HG03469 (cell line): Measurements from ENCODE around the gene HDLBP.

Experiments used
- ATAC-seq: cut with Tn5 transposase; IDR thresholded peaks from one replicate; pipeline ENCODE4 v1.9.1; 2021; ENCODE audit warnings: mild to moderate bottlenecking, moderate library complexity, moderate number of reproducible peaks; ENCODE audit not compliant: unreplicated experiment

The HDLBP gene

DNA sequence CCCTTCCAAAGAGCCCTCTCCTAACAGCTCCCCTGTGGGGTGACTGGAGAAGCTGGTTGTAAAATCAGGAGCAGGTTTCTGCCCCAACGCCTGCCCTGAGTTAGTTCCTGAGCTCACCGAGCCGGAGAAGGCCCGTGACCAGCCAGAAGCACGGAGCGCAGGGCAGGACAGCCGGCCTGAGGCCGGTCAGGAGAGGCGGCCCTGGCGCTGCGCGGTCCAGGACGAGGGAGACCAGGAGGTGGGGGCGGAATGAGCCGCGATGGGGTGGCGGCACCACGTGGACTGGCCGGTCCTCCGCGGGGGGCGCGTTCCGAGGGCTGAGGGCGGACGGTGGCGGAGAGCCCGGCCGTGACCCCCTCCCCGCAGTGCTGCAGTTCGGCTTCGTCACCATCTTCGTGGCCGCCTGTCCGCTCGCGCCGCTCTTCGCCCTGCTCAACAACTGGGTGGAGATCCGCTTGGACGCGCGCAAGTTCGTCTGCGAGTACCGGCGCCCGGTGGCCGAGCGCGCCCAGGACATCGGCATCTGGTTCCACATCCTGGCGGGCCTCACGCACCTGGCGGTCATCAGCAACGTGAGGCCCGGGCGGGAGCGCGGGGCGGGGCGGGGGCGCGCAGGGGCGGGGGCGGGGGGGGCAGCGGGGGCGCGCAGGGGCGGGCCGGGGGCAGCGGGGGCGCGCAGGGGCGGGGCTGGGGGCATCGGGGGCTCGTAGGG is 98.0 kb downstream of the HDLBP start:
- ATAC-seq = no peak

DNA sequence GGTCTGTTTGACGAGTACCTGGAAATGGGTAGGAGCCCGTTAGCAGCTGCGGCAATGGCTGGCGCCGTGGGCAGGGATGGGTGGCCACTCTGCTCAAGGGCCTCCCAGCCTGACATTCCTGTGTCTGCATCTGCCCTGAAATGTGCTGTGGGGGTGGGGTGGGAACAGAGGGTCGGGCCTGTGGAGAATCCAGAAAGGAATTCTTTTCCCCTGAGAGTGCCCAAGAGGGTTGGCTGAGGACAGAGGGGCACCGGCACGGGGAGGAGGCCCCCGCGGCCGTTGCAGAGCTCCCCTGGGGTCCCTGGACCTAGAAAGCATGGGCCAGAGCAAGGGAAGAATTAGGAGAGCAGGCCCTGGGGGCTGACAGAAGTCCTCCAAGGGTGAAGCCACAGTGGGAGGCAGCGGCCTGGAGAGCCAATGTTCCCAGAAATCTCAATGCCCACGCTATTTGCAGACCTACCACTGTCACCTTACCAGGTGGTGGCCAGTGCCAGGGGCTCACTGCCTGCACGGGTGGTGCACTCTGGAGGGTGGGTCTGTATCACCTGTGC is 99.2 kb downstream of the HDLBP start:
- ATAC-seq = no peak

DNA sequence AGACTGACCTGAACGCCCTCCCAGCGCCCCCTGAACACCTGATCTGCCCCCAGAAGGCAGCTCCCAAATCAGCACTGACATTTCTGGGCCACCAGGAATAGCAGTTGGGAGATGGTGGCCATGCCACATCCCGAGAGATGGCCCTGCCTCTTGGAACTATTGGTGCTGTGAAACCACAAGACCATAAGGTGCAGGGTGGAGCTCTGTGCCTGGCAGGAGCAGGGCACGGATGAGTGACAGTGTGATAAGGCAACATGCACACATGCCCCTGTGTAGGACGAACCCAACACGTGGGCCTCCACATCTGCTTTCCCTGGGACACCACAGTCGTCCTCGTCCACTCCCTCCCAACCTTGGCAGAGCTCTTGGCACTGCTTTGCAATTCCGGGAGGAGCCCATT is 100.1 kb downstream of the HDLBP start:
- no peak for ATAC-seq

DNA sequence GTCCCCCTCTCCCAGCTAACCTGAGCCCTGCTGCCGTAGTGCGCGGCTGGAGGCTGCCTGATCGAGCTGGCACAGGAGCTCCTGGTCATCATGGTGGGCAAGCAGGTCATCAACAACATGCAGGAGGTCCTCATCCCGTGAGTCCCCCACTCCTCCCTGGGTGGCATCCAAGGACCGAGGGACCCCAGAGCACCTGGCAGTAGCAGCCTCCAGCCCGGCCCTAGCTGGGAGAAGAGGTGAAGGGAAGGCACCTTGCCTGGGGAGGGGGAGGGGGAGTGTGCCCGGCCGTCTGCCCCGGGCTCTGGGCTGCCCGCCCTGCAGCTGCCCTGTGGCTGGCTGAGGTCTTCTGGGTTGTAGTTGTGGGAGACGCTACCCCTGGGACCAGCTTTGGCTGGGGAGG is 100.7 kb downstream of the HDLBP start:
- ATAC-seq = no peak

DNA sequence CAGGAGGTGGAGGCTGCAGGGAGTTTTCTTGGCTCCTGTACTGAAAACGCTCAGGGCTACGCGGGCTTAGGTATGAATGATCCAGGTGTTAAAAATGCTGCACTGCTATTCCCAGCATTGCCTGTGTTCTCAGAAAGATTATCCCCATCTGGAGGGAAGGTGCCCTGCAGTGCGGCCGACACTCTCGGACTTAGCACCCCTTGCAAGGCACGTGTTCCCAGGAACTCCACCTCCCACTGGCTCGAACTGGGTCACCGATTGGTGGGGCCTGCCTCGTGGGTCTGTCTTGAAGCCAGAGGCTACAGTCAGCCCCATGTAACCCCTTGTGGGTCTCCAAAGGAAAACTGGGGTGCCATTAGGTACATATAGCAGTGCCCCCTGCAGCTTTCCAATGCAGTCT is 101.3 kb downstream of the HDLBP start:
- no peak for ATAC-seq

DNA sequence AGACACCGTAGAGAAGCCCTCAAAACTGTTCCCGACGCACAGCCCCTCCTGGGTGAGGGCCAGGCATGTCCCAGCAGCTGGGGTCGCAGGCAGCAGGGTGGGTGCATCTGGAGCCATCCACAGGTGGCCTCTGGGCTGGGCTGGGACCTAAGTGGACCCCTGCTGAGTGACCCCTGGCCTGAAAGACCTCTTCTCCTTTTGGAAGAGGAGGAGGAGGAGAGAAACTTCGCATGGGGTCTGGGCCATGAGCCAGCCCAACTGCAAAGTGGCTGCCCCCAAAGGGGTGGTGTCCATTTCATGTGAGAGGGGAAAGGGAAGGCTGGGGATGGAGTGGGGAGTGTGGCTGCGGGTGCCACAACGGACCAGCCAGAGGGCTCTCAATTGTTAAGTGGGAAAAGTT is 101.9 kb downstream of the HDLBP start:
- no peak for ATAC-seq

DNA sequence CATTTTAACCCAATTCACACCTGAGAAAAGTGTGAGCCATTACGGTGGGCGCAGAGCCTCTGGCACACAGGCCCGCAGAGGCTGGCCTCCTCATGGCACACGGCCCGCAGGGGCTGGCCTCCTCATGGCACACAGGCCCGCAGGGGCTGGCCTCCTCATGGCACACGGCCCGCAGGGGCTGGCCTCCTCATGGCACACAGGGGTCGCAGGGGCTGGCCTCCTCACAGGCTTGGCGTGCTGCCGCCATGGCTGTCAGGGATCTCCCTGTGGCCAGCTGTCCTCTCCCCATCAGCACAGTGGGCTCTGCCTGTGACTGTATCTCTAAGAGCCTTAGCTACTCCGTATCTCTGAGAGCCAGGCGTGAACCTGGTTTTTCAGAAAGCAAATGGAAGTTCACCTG is 102.4 kb downstream of the HDLBP start:
- ATAC-seq = no peak

DNA sequence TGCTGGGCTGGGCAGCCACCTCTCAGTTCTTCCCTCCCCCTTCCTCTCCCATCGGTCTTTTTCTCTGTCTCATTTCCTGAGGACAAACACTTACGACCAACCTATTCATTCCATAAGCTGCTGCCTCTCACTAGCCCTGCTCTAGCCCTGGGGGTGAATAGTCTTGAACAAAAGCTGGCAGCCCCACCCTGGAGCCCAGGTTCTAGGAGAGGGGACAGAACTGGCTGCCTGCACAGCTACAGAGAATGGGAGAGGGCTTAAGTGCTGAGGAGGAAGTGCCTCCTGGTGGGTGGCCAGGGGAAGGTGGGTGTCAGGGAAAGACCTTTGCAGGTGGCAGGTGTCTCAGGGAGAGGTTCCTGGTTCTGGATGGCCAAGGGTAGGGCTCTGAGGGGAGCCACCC is 104.2 kb downstream of the HDLBP start:
- no peak for ATAC-seq

DNA sequence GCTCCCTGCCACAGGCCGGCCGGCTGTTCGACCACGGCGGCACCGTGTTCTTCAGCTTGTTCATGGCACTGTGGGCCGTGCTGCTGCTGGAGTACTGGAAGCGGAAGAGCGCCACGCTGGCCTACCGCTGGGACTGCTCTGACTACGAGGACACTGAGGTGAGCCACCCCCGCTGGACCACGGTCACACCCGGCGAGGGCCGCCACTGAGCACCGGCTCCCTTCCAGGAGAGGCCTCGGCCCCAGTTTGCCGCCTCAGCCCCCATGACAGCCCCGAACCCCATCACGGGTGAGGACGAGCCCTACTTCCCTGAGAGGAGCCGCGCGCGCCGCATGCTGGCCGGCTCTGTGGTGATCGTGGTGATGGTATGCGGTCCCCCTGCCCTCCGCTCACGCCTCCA is 106.2 kb downstream of the HDLBP start:
- no peak for ATAC-seq

DNA sequence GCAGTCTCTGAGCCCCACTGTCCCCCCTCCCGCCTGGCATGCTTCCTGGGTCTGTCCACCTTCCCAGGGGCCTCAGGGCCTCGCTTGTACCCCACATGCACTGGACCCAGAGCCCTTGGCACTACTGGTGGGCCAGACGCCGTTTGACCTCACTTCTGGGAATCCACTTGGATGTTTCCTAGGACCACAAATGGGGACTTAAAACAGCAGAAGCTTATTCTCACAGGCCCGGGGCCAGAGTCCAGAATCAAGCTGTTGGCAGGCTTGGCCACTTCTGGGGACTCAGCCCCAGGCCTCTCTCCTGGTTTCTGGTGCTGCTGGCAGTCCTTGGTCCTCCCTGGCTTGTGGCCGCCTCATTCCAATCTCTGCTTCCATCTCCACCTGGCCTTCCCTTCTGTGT is 107.4 kb downstream of the HDLBP start:
- no peak for ATAC-seq

DNA sequence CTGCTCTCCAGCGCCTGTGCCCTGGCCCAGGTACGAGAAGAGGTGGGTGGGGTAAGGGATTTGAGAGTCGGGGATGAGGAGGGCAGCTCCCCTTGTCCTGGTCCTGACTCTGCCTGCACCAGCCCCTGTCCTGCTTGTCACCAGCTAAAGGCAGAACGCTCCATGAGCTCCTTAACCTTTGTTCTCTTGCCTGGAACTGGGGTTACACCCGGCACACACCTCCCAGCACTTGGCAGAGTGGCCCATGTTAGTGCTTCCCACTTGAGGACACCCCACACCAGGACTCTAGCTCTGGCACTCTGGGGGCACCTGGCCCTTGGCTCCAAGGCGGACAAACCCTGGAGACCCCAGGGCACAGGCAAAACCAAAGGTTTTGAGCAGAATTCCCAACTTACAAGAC is 107.8 kb downstream of the HDLBP start:
- ATAC-seq = no peak

DNA sequence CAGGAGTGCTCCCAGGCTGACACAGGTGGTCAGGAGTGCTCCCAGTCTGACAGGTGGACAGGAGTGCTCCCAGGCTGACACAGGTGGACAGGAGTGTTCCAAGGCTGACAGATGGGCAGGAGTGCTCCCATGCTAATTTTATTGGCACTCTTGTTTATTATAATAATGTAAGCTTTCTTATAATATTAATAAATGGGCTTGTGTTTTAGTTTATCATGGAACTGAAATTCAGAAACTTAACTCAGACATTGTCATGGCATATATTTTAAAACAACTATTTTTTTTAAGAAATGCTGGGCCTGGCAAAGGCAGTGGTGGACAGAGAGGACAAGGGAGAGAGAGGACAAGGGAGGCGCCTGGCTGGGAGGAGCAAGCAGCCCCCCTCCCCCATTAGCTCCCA is 108.3 kb downstream of the HDLBP start:
- no peak for ATAC-seq

DNA sequence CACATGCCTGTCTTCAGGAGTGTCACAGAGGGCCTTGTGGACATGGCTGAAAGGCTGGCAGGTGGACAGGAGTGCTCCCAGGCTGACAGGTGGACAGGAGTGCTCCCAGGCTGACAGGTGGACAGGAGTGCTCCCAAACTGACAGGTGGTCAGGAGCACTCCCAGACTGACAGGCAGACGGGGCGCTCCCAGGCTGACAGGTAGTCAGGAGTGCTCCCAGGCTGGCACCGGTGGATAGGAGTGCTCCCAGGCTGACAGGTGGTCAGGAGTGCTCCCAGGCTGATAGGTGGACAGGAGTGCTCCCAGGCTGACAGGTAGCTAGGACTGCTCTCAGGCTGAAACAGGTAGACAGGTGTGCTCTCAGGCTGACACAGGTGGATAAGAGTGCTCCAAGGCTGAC is 110.4 kb downstream of the HDLBP start:
- ATAC-seq = no peak

DNA sequence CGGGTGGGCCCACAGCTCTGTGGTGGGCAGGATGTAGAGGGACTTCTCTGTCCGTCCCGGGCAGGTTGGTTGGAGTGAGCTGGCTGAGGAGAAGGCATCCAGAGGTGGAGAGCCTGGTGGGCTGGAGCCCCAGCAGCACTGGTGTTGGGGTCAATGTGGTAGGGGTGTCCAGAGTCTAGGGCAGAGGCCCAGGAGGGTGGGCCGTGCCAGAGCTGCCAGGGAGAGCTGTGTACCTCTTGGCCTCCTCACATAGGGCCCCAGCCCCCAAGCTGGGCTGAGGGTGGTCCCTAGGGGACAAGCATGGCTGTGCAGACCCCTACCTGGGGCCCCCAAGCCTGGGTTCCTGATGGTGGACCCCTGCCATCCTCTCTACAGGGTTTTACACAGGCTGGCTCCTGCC is 111.0 kb downstream of the HDLBP start:
- ATAC-seq = no peak

DNA sequence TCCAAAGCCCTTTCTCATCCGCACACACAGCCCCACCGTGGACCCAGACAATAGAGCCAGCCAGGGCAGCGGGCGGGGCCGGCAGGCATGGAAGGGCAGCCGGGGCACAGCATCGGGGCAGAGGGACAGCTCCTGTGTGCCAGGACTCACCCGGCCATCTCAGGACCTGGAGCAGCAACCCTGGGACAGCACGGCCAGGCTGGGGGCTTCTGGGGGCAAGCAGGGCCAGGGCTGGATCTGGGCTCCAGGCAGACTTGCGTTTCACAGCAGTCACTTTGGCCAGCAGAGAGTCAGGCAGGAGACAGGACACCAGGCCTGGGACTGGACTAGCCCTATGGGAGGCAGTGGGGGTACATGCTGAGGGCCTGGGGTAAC is 111.5 kb downstream of the HDLBP start:
- ATAC-seq = no peak

DNA sequence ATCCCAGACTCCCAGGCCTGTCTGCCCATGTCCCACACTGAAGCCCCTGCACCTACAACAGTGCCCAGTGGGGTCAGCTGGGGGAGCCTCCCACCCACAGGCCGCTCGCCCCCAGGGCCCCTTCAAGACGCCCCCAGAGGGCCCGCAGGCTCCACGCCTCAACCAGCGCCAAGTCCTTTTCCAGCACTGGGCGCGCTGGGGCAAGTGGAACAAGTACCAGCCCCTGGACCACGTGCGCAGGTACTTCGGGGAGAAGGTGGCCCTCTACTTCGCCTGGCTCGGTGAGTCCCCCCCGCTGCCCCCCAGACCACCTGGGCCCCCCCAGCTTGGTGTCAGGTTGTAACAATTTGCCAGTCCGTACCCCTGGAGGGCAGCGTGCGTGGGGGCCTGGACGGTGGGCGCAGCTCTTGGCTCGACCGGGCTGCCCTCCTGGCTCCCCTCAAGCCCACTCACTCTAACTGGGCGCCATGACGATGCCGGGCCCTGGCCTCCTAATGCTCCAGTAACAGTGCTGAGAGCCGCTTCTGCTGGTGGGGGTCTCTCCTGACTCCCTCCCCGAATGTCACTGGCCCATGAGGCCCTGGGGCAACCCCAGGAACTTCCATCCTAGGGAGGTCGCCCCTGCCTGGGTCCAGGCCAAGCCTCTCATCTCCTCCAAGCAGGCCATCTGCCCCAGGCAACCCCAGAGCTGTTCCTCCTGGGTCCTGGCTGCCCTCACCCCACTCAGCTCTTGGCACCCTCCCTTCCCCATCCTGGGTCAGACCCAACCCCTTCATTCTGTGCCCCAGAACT is 112.1 kb downstream of the HDLBP start:
- no peak for ATAC-seq

DNA sequence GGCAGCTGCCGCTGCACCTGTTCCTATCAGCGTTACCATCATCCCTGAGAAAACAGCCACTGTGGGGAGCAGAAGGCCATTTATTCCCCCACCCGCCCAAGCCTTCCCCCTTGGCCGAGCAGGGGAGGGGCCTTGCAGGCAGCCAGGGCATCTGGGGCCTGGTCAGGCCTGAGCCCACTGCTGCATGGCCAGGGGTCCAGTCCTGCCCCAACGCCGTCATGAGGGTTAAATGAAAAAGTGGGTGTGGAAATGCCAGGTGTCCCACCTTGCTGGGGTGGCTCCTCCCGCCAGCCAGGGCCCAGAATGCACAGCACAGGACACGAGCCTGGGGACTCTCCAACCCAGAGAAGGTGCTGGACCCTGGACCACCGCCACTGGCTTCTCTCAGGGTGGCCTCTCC is 112.8 kb downstream of the HDLBP start:
- ATAC-seq = no peak

DNA sequence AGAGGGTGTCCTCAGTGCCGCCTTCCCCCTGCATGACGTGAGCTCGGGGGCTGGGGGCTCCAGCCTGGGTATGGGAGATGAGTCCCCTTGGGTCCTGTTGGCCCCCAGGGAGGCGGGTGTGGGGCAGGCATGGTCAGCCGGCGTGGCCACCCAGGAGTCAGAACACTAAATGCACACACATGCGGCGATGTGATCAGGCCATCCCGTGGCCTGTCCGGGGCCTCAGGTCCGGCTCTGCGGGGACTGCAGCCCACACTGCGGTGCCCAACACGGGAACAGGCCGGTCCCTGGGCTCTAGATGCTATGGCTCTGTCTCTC is 113.2 kb downstream of the HDLBP start:
- ATAC-seq = no peak

DNA sequence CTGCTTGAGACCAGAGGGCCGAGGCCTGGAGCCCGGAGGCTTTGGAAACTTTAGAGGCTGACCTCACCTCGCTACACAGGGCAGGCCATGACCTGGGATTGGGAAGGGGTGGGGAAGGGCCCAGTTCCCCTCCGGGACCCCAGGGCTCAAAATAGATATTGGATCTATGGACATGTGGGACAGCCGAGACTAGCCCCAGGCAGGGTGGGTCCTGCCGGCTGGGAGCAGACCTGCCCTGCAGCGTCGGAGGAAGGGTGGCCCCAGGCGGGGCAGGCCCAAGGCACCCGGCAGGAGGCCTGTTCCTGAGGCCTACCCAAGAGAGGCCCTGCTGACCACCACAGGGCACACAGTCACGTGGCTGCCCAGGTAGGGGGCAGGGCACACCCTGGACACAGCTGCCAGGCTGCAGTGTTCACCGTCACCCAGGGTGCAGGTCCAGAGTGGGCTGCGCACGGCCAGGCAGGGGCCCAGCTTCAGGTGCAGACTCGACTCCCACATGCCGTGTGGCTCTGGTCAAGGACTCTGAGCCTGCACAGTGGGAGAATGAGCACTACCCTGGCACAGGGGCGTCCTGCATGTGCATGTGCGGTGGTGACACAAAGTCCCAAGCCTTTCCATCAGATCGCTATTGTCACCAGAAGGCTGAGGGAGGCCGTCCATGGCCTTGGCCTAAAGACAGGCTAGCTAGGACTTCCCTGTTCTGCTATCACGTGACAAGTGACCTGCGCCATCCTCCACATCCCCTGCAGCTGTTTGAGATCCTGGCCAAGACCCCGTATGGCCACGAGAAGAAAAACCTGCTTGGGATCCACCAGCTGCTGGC is 113.8 kb downstream of the HDLBP start:
- ATAC-seq = no peak

DNA sequence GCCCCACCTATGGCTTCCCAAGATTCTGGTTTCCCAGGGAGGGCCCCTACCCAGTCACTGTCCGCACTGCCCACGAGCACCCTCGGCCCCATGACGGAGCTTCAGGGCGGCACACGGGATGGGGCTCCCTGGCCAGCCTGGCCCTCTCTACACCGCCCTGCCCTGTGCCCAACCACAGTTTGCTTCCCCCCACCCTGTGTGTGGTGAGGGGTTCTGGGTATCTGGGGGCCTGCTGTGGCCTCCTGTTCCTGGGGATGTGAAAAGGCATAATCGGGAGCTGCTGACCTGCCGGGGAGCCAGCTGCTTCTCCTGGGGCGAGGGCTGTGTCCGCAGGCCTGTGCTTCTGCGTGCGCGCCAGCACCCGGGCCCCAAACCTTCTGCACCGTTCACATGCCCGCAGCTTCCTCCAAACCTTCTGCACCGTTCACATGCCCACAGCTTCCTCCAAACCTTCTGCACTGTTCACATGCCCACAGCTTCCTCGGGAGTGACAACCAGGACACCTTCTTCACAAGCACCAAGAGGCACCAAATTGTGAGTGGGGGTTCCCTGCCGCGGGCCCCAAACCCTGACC is 114.6 kb downstream of the HDLBP start:
- no peak for ATAC-seq
